Liver (tissue), 9 donors: Measurements from ENCODE around the gene SLC5A3. TPM values are rescaled to one million over a fixed set of nuclear protein-coding genes. Genes with fewer than 3 reads are reported as not detected.

Experiments
- DNase-seq: peaks from one replicate; pipeline ENCODE4 v3.0.0-alpha.2; 2017; ENCODE audit warnings: low spot score
- H3K27ac ChIP-seq, 2 donors: one replicate each; pipeline ENCODE4 v1.7.0; 2013; ENCODE audit warnings: inconsistent platforms in 2 of 2, low read length in 2 of 2, control low read depth in 1 of 2, low read depth in 1 of 2, mild to moderate bottlenecking in 1 of 2
- H3K27me3 ChIP-seq, 4 donors: one replicate each; pipeline versions ENCODE4 v1.6.1 to v1.7.0; 2013; ENCODE audit warnings: low read length in 3 of 4, inconsistent platforms in 1 of 4, mild to moderate bottlenecking in 1 of 4, moderate library complexity in 1 of 4; ENCODE audit not compliant: control insufficient read depth in 4 of 4, insufficient read depth in 4 of 4
- H3K36me3 ChIP-seq, 4 donors: one replicate each; pipeline versions ENCODE4 v1.6.1 to v1.7.0; 2013; ENCODE audit warnings: low read length in 3 of 4, mild to moderate bottlenecking in 3 of 4, low read depth in 1 of 4, moderate library complexity in 1 of 4; ENCODE audit not compliant: control insufficient read depth in 4 of 4, insufficient read depth in 3 of 4
- H3K4me1 ChIP-seq, 4 donors: one replicate each; pipeline versions ENCODE4 v1.6.1 to v1.7.0; 2013; ENCODE audit warnings: low read length in 3 of 4, mild to moderate bottlenecking in 3 of 4, moderate library complexity in 1 of 4; ENCODE audit not compliant: control insufficient read depth in 4 of 4, insufficient read depth in 4 of 4
- H3K4me3 ChIP-seq, 3 donors: one replicate each; pipeline versions ENCODE4 v1.6.1 to v1.7.0; 2013; ENCODE audit warnings: low read length in 3 of 3, control low read depth in 1 of 3, low read depth in 1 of 3, mild to moderate bottlenecking in 1 of 3
- H3K9ac ChIP-seq, 2 donors: one replicate each; pipeline ENCODE4 v1.7.0; 2013; ENCODE audit warnings: low read length in 2 of 2, mild to moderate bottlenecking in 2 of 2, moderate library complexity in 2 of 2, control low read depth in 1 of 2, low read depth in 1 of 2
- H3K9me3 ChIP-seq, 4 donors: one replicate each; pipeline versions ENCODE4 v1.6.1 to v1.7.0; 2013; ENCODE audit warnings: low read length in 3 of 4; ENCODE audit not compliant: control insufficient read depth in 4 of 4
- ATF3 ChIP-seq: IDR thresholded peaks from 2 replicates; pipeline ENCODE4 v1.6.1; 2016; ENCODE audit warnings: antibody characterized with exemption
- CTCF ChIP-seq: fragments of 150-350 bp; IDR thresholded peaks from 2 replicates; pipeline ENCODE4 v1.5.1; 2017; ENCODE audit warnings: improper control_type of control experiment, low read depth, low read length; ENCODE audit not compliant: missing input control
- EGR1 ChIP-seq, 2 donors: IDR thresholded peaks; 2 replicates each; pipeline ENCODE4 v1.6.1; 2016 to 2018; ENCODE audit warnings: antibody characterized with exemption in 2 of 2, low read depth in 2 of 2
- FOXA1 ChIP-seq: IDR thresholded peaks from 2 replicates; pipeline ENCODE4 v1.6.1; 2016; ENCODE audit warnings: antibody characterized with exemption
- FOXA2 ChIP-seq: IDR thresholded peaks from 2 replicates; pipeline ENCODE4 v1.6.1; 2016; ENCODE audit warnings: antibody characterized with exemption
- GABPA ChIP-seq, 2 donors: IDR thresholded peaks in 1 of 2; conservative IDR thresholded peaks in 1 of 2; 2 replicates each; pipeline ENCODE4 v1.6.1; 2016; ENCODE audit warnings: antibody characterized with exemption in 2 of 2, mild to moderate bottlenecking in 1 of 2, moderate library complexity in 1 of 2
- HNF4A ChIP-seq, 2 donors: conservative IDR thresholded peaks; 2 replicates each; pipeline ENCODE4 v1.6.1; 2016; ENCODE audit warnings: antibody characterized with exemption in 2 of 2, mild to moderate bottlenecking in 2 of 2
- HNF4G ChIP-seq: IDR thresholded peaks from 2 replicates; pipeline ENCODE4 v1.6.1; 2016; ENCODE audit warnings: antibody characterized with exemption
- JUND ChIP-seq, 2 donors: IDR thresholded peaks; 2 replicates each; pipeline ENCODE4 v1.6.1; 2016; ENCODE audit warnings: antibody characterized with exemption in 2 of 2
- MAX ChIP-seq: IDR thresholded peaks from 2 replicates; pipeline ENCODE4 v1.6.1; 2016; ENCODE audit warnings: antibody characterized with exemption
- NR2F2 ChIP-seq: IDR thresholded peaks from 2 replicates; pipeline ENCODE4 v1.6.1; 2016; ENCODE audit warnings: antibody characterized with exemption
- RAD21 ChIP-seq, 2 donors: IDR thresholded peaks; 2 replicates each; pipeline ENCODE4 v1.6.1; 2016; ENCODE audit warnings: antibody characterized with exemption in 2 of 2, mild to moderate bottlenecking in 2 of 2
- REST ChIP-seq: IDR thresholded peaks from 2 replicates; pipeline ENCODE4 v1.6.1; 2016; ENCODE audit warnings: antibody characterized with exemption, mild to moderate bottlenecking
- RXRA ChIP-seq, 2 donors: IDR thresholded peaks; 2 replicates each; pipeline ENCODE4 v1.6.1; 2017 to 2018; ENCODE audit warnings: antibody characterized with exemption in 2 of 2, mild to moderate bottlenecking in 1 of 2
- SP1 ChIP-seq: IDR thresholded peaks from 2 replicates; pipeline ENCODE4 v1.6.1; 2018; ENCODE audit warnings: antibody characterized with exemption, mild to moderate bottlenecking
- TAF1 ChIP-seq: conservative IDR thresholded peaks from 2 replicates; pipeline ENCODE4 v1.6.1; 2016; ENCODE audit warnings: antibody characterized with exemption, mild to moderate bottlenecking
- YY1 ChIP-seq: IDR thresholded peaks from 2 replicates; pipeline ENCODE4 v1.6.1; 2016; ENCODE audit warnings: antibody characterized with exemption, mild to moderate bottlenecking
- ZBTB33 ChIP-seq: IDR thresholded peaks from 2 replicates; pipeline ENCODE4 v1.6.1; 2016; ENCODE audit warnings: antibody characterized with exemption
- WGBS: extraction: QIAGEN DNeasy Blood & Tissue Kit; methylation state at CpG from one replicate; pipeline ENCODE4 v1.1.7; 2013; 5-methylcytosine and 5-hydroxymethylcytosine counted together
- polyA plus RNA-seq, 2 donors: library from polyadenylated mRNA; stranded (reverse) in 1 of 2; unstranded in 1 of 2; fragments of 200-250 nt in 1 of 2; fragments of >200 nt in 1 of 2; fragmentation: Nextera tagmentation in 1 of 2; extraction: Ambion mirVana in 1 of 2; gene quantifications; one replicate each; pipeline versions ENCODE4 v1.2.1 to v1.2.3, GENCODE V29; 2013 to 2015
- total RNA-seq, 2 donors: library from RNA; depleted of rRNA; stranded (reverse); fragments of >200 nt; gene quantifications; one replicate each; pipeline ENCODE4 v1.2.3, GENCODE V29; 2014
- donor health status: healthy.
- donor health status: healthy.
- donor health status: healthy.
- donor health status: healthy.
- donor health status: healthy.

SLC5A3 gene
- total and polyA plus RNA-seq, 4 donors, result 1.5 to 16.6 (median 8.1) TPM

- H3K4me1 ChIP-seq, result peaks cover 3 to 14% (median 11%) of the 10 kb centered on the region in 4 donors
- WGBS, result 63% methylated on average over 6 of the region's 6 CpGs
Observed at GRCh38 chr21:34092262-34092921, 19.0 kb downstream of the SLC5A3 start.

More at GRCh38 chr21:34092262-34092921, 19.0 kb downstream of the SLC5A3 start:
- TF ChIP-seq GABPA (IDR thresholded peaks at IDR 0.05 in 1 of 2, conservative IDR thresholded peaks at IDR 0.05 in 1 of 2), result no peak
- no peak for TF ChIP-seq JUND (IDR thresholded peaks at IDR 0.05)
- TF ChIP-seq YY1, result no peak
- TF ChIP-seq REST, result no peak
- no peak for TF ChIP-seq SP1
- no peak for TF ChIP-seq HNF4A (conservative IDR thresholded peaks at IDR 0.05)
- TF ChIP-seq ATF3, result no peak
- TF ChIP-seq CTCF, result no peak
- no peak for TF ChIP-seq ZBTB33
- TF ChIP-seq FOXA1, result no peak
- no peak for TF ChIP-seq TAF1
- no peak for TF ChIP-seq MAX
- TF ChIP-seq HNF4G, result no peak
- no peak for TF ChIP-seq NR2F2
- no peak for TF ChIP-seq EGR1 (IDR thresholded peaks at IDR 0.05; ENCODE audit: low read depth in 2 of 2)
- no peak for TF ChIP-seq FOXA2
- TF ChIP-seq RXRA (IDR thresholded peaks at IDR 0.05), result no peak
- no peak for TF ChIP-seq RAD21 (IDR thresholded peaks at IDR 0.05)
- no peak for DNase-seq
- Histone ChIP-seq H3K9ac (no peak overlapping the region), H3K36me3 (peaks cover 0 to 4% (median 0%) of the 10 kb centered on the region in 4 donors), H3K9me3 (no peaks in the 10 kb centered on the region), H3K4me3 (no peak overlapping the region), H3K27ac (no peak overlapping the region), H3K27me3 (no peaks in the 10 kb centered on the region)
